GM12892 (cell line): ENCODE results near the gene COL6A3.

Source experiments
- POLR2A ChIP-seq: IDR thresholded peaks from 2 replicates; pipeline ENCODE4 v1.6.1; 2011; ENCODE audit warnings: low read depth, low read length, control low read depth
- TAF1 ChIP-seq: IDR thresholded peaks from 2 replicates; pipeline ENCODE4 v1.6.1; 2011; ENCODE audit warnings: low read depth, mild to moderate bottlenecking, control low read depth, low read length, borderline replicate concordance

DNA sequence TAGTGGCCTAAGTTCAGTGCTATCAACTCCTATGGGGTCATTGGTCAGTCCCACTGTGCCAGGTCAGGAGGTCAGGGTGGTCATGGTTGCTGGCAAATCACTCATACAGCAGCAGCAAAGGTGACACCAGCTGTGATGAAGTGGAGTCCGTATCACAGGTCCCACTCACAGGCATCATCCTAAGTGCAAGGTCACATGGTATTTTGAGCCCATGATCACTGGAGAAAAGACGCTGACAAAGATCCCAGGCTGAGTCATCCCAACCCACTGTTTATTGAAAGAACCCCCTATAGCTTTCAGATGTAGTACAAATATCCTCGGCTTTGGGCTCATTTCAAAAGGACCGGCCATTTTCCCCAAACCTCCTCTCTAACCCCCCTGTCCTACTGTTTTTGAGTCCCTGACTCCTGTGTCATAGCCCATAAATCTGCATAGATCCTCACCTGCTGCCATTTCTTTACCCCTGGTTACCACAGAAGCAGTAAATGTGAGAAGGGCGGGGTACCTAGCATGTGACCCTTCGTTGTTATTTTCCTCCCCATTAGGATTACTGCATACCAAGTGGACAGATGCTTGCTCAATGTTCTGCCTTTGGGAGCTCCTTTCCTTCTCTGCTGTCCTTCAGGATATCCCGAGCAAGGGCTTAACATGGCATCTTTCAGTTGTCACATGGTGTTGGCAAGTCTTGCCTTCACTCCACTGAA lies 107.7 kb downstream of the COL6A3 start:
- TF ChIP-seq POLR2A (no peak), TAF1 (no peak)
